Loucy (cell line): ENCODE results near the gene BCL11B.

Experiments
- H2AFZ ChIP-seq: fragments of 200-600 bp; sonication (generic); 2 replicates; pipeline ENCODE4 v1.6.0; 2016; ENCODE audit warnings: antibody characterized with exemption, mild to moderate bottlenecking, low read length, moderate library complexity
- H3F3A ChIP-seq: fragments of 200-600 bp; 2 replicates; pipeline ENCODE4 v1.6.0; 2016; ENCODE audit warnings: antibody characterized with exemption, low read depth, mild to moderate bottlenecking
- H3K27me3 ChIP-seq: fragments of 200-600 bp; sonication (generic); 2 replicates; pipeline ENCODE4 v1.6.1; 2014; ENCODE audit warnings: low read length, mild to moderate bottlenecking; ENCODE audit not compliant: insufficient read depth, poor library complexity, severe bottlenecking
- H3K36me3 ChIP-seq: fragments of 200-600 bp; sonication (generic); 2 replicates; pipeline ENCODE4 v1.6.1; 2016; ENCODE audit warnings: low read length; ENCODE audit not compliant: insufficient read depth
- H3K4me1 ChIP-seq: fragments of 200-600 bp; sonication (generic); 2 replicates; pipeline ENCODE4 v1.5.1; 2014; ENCODE audit warnings: low read length, mild to moderate bottlenecking; ENCODE audit not compliant: insufficient read depth, poor library complexity, severe bottlenecking
- H3K4me2 ChIP-seq: fragments of 200-600 bp; sonication (generic); 2 replicates; pipeline ENCODE4 v1.6.0; 2014; ENCODE audit warnings: antibody characterized with exemption, low read length, low read depth, mild to moderate bottlenecking; ENCODE audit not compliant: poor library complexity, severe bottlenecking
- H3K4me3 ChIP-seq: fragments of 200-600 bp; sonication (generic); 2 replicates; pipeline ENCODE4 v1.5.1; 2014; ENCODE audit warnings: low read length, mild to moderate bottlenecking, mixed read lengths; ENCODE audit not compliant: poor library complexity, severe bottlenecking
- H3K79me2 ChIP-seq: fragments of 200-600 bp; sonication (generic); 2 replicates; pipeline ENCODE4 v1.6.1; 2014; ENCODE audit warnings: low read length; ENCODE audit not compliant: insufficient read depth
- H3K9ac ChIP-seq: fragments of 200-600 bp; sonication (generic); 2 replicates; pipeline ENCODE4 v1.6.0; 2014; ENCODE audit warnings: mild to moderate bottlenecking, low read depth, low read length, moderate library complexity; ENCODE audit not compliant: poor library complexity, severe bottlenecking
- H3K9me2 ChIP-seq: fragments of 200-600 bp; sonication (generic); replicated peaks from 2 replicates; pipeline ENCODE4 v1.6.1; 2016; ENCODE audit warnings: low read depth, low read length, mixed read lengths
- H3K9me3 ChIP-seq: fragments of 200-600 bp; sonication (generic); 2 replicates; pipeline ENCODE4 v1.6.1; 2014; ENCODE audit warnings: mild to moderate bottlenecking, antibody characterized with exemption, low read length, low read depth; ENCODE audit not compliant: insufficient read depth
- H4K20me1 ChIP-seq: fragments of 200-600 bp; sonication (generic); 2 replicates; pipeline ENCODE4 v1.6.0; 2014; ENCODE audit warnings: antibody characterized with exemption, low read length, mild to moderate bottlenecking; ENCODE audit not compliant: insufficient read depth, poor library complexity, severe bottlenecking
- EZH2phosphoT487 ChIP-seq: fragments of 200-600 bp; IDR thresholded peaks from 2 replicates; pipeline ENCODE4 v1.6.1; 2018; ENCODE audit warnings: antibody characterized with exemption, mild to moderate bottlenecking, moderate library complexity, borderline replicate concordance
- TF ChIP-seq, protein P1 (sequence below): fragments of 200-600 bp; sonication (generic); conservative IDR thresholded peaks from 2 replicates; pipeline ENCODE4 v1.5.1; 2014; ENCODE audit warnings: mild to moderate bottlenecking, antibody characterized with exemption, low read length

BCL11B gene

DNA sequence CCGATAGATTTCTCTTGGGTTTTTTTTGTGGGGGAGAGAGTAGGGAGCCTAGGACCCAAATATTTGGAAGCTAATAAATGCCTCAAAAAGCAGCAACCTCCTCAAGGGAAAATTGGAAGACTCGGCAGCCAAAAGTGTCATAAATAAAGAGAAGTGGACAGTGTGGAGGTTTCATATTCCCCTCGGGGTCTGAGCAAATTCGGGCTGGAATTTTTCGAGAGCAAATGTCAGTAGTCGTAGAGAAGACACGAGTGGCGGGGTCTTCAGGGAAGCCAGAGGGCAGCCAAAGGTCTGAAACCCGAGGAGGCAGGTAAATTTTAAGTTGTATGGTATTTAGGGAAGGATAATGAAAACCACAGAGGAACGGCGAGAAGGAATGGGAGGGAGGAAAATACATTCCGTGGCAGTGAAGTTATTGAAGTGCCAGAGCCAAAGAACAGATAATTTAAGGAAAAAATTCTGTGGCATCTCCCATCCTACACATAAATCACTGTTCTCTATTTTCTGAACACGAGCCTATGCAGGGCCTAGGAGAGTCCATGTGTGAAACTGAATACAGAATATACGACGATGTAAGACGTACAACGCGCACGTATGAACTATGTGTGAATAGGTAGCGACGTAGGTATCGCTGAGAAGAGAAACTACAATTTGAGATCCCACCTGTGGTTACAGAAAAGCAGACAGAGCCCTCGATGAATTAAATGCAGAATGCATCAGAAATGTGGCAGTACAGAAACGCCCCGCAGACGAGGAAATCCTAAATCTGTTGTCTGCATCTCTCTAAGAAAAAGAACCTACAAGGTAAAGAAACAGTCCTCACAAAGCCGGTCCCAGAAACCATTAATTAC is 12.9 kb downstream of the BCL11B start:
- Histone ChIP-seq H3F3A (no peaks in the 10 kb centered on the region), H3K36me3 (peaks cover 52% of the 10 kb centered on the region; the same call in 1 of the 2 replicates), H3K9me3 (no peaks in the 10 kb centered on the region), H3K9ac (no peak overlapping the region), H4K20me1 (peaks cover 92% of the 10 kb centered on the region), H3K4me2 (no peak overlapping the region), H3K4me3 (no peak overlapping the region), H3K9me2 (no peaks in the 10 kb centered on the region), H3K4me1 (peaks cover 17% of the 10 kb centered on the region), H3K79me2 (peaks cover 100% of the 10 kb centered on the region), H3K27me3 (no peaks in the 10 kb centered on the region), H2AFZ (no peak overlapping the region)
- TF ChIP-seq EZH2phosphoT487 = no peak
- TF ChIP-seq, protein P1, sequence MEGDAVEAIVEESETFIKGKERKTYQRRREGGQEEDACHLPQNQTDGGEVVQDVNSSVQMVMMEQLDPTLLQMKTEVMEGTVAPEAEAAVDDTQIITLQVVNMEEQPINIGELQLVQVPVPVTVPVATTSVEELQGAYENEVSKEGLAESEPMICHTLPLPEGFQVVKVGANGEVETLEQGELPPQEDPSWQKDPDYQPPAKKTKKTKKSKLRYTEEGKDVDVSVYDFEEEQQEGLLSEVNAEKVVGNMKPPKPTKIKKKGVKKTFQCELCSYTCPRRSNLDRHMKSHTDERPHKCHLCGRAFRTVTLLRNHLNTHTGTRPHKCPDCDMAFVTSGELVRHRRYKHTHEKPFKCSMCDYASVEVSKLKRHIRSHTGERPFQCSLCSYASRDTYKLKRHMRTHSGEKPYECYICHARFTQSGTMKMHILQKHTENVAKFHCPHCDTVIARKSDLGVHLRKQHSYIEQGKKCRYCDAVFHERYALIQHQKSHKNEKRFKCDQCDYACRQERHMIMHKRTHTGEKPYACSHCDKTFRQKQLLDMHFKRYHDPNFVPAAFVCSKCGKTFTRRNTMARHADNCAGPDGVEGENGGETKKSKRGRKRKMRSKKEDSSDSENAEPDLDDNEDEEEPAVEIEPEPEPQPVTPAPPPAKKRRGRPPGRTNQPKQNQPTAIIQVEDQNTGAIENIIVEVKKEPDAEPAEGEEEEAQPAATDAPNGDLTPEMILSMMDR = no peak

DNA sequence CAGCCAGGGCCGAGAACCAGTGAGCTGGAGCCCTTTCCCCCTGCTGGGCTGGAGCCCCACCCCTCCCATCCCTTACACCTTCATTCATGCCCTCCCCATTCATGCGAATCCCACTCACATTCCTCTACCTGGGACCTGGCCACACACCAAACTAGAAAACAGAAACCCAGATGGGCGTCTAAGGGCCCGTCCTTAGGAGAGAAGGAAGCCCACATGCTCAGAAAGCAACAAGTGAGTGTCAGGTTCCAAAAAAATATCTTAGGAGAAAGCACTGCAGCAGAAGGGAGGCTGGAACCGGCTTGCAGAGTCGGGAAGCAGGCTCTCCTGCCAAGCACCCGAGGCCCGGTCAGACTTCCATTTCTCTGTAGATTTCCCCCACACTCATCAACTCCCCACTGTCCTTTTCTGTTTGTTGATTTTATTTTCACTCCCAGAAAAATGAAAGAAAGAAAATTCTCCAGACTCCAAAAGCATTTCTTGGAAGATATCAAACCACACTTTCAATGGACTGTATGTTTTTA is 13.6 kb downstream of the BCL11B start:
- Histone ChIP-seq H4K20me1 (peaks cover 92% of the 10 kb centered on the region), H2AFZ (no peak overlapping the region), H3K79me2 (peaks cover 100% of the 10 kb centered on the region), H3K27me3 (no peaks in the 10 kb centered on the region), H3K4me3 (no peak overlapping the region), H3K4me2 (no peak overlapping the region), H3F3A (no peaks in the 10 kb centered on the region), H3K4me1 (peaks cover 10% of the 10 kb centered on the region), H3K36me3 (peaks cover 59% of the 10 kb centered on the region; the same call in 1 of the 2 replicates), H3K9ac (no peak overlapping the region), H3K9me3 (no peaks in the 10 kb centered on the region), H3K9me2 (no peaks in the 10 kb centered on the region)
- TF ChIP-seq, protein P1 = no peak
- no peak for TF ChIP-seq EZH2phosphoT487

DNA sequence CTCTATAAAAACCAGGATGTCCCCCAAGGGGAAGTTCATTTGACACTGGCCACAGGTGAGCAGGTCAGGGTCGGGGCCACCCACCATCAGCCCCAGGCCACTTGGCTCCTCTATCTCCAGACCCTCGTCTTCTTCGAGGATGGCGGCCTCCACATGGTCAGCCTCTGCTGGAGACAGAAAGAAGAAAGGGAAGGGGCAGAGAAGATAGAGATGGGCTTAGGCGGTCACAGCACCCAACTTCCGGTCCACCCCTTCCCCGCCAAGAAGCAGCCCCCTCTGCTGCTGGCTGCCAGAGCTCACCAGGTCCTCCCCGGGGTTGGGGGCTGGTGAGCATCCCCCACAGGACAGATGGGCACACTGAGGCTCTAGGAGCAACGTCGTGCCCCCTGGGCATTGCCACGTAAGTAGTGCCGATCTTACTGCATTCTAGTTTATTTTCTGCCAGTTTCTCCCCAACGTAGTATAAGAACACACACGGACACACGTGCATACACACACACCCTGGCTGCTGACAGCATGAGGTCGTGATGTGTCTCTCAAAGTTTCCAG is 14.2 kb downstream of the BCL11B start:
- Histone ChIP-seq H3K27me3 (no peaks in the 10 kb centered on the region), H3K36me3 (peaks cover 64% of the 10 kb centered on the region; the same call in 1 of the 2 replicates), H3F3A (no peaks in the 10 kb centered on the region), H3K79me2 (peaks cover 100% of the 10 kb centered on the region), H2AFZ (no peak overlapping the region), H3K4me2 (no peak overlapping the region), H4K20me1 (peaks cover 86% of the 10 kb centered on the region), H3K9ac (no peak overlapping the region), H3K9me2 (no peaks in the 10 kb centered on the region), H3K9me3 (no peaks in the 10 kb centered on the region), H3K4me1 (peaks cover 6% of the 10 kb centered on the region), H3K4me3 (no peak overlapping the region)
- TF ChIP-seq, protein P1 = no peak
- TF ChIP-seq EZH2phosphoT487 = no peak
